GM23338 (cell line): ENCODE measurements around the gene PIR. TPM values are rescaled to one million over a fixed set of nuclear protein-coding genes. Genes with fewer than 3 reads are reported as not detected.

Experiments
- ATAC-seq: fragments of 200-7000 bp; cut with Tn5 transposase; 3 replicates; pipeline ENCODE4 v1.9.1; 2020
- DNase-seq: peaks from one replicate; pipeline ENCODE4 v3.0.0-alpha.2; 2015; ENCODE audit warnings: low spot score
- H2AFZ ChIP-seq: fragments of 200-600 bp; sonication (generic); 2 replicates; pipeline ENCODE4 v1.8.0; 2016; ENCODE audit warnings: antibody characterized with exemption, mild to moderate bottlenecking, moderate library complexity
- H3F3A ChIP-seq: fragments of 200-600 bp; sonication (generic); replicated peaks from 2 replicates; pipeline ENCODE4 v1.8.0; 2017; ENCODE audit warnings: antibody characterized with exemption, mixed run types, low read depth
- H3K27ac ChIP-seq: fragments of 200-600 bp; sonication (generic); 2 replicates; pipeline ENCODE4 v1.6.1; 2016; ENCODE audit warnings: low read depth
- H3K27me3 ChIP-seq: fragments of 200-600 bp; sonication (generic); 2 replicates; pipeline ENCODE4 v1.8.0; 2016; ENCODE audit warnings: mild to moderate bottlenecking, mixed run types, moderate library complexity; ENCODE audit not compliant: insufficient read depth
- H3K36me3 ChIP-seq: fragments of 200-600 bp; sonication (generic); 2 replicates; pipeline ENCODE4 v1.8.0; 2016; ENCODE audit warnings: mild to moderate bottlenecking; ENCODE audit not compliant: insufficient read depth
- H3K4me1 ChIP-seq: fragments of 200-600 bp; sonication (generic); 2 replicates; pipeline ENCODE4 v1.8.0; 2016; ENCODE audit warnings: mild to moderate bottlenecking, moderate library complexity; ENCODE audit not compliant: insufficient read depth
- H3K4me2 ChIP-seq: fragments of 200-600 bp; sonication (generic); 2 replicates; pipeline ENCODE4 v1.7.1; 2017; ENCODE audit warnings: mixed run types
- H3K4me3 ChIP-seq: fragments of 200-600 bp; sonication (generic); 2 replicates; pipeline ENCODE4 v1.6.1; 2016; ENCODE audit warnings: mixed run types
- H3K79me2 ChIP-seq: fragments of 200-600 bp; sonication (generic); replicated peaks from 2 replicates; pipeline ENCODE4 v1.8.0; 2017; ENCODE audit warnings: mild to moderate bottlenecking; ENCODE audit not compliant: insufficient read depth
- H3K9me2 ChIP-seq: fragments of 200-600 bp; sonication (generic); 2 replicates; pipeline ENCODE4 v1.8.0; 2017; ENCODE audit not compliant: insufficient read depth
- H4K20me1 ChIP-seq: fragments of 200-600 bp; sonication (generic); replicated peaks from 2 replicates; pipeline ENCODE4 v1.8.0; 2017; ENCODE audit warnings: mild to moderate bottlenecking; ENCODE audit not compliant: insufficient read depth
- H3K27ac Mint-ChIP-seq: 2 replicates; pipeline ENCODE4 v1.8.0; 2020; ENCODE audit warnings: inconsistent platforms, mild to moderate bottlenecking, moderate library complexity, mixed read lengths
- H3K27me3 Mint-ChIP-seq: 3 replicates; pipeline ENCODE4 v1.8.0; 2022; ENCODE audit warnings: low read depth, mild to moderate bottlenecking, moderate library complexity, mixed read lengths, inconsistent platforms; ENCODE audit not compliant: insufficient read depth, poor library complexity
- H3K36me3 Mint-ChIP-seq: 3 replicates; pipeline ENCODE4 v1.8.0; 2021; ENCODE audit warnings: low read depth, mild to moderate bottlenecking, inconsistent platforms, moderate library complexity, mixed read lengths
- H3K4me1 Mint-ChIP-seq: 3 replicates; pipeline ENCODE4 v1.8.0; 2020; ENCODE audit warnings: mild to moderate bottlenecking, inconsistent platforms, mixed read lengths
- H3K4me3 Mint-ChIP-seq: 3 replicates; pipeline ENCODE4 v1.8.0; 2021; ENCODE audit warnings: moderate library complexity, mild to moderate bottlenecking, inconsistent platforms, mixed read lengths
- H3K9me3 Mint-ChIP-seq: 3 replicates; pipeline ENCODE4 v1.8.0; 2020; ENCODE audit warnings: moderate library complexity, mild to moderate bottlenecking, inconsistent platforms, mixed read lengths
- CTCF ChIP-seq, 2 experiments: fragments of 200-600 bp in 1 of 2; sonication (generic) in 1 of 2; conservative IDR thresholded peaks; 2 replicates each; pipeline versions ENCODE4 v1.5.1 to v1.6.1; 2016 to 2017; ENCODE audit warnings: antibody characterized with exemption in 2 of 2, low read depth in 2 of 2, mild to moderate bottlenecking in 2 of 2, moderate library complexity in 1 of 2
- JUNB ChIP-seq: IDR thresholded peaks from one replicate; pipeline ENCODE4 v1.6.1; 2016; ENCODE audit warnings: antibody characterized with exemption; ENCODE audit not compliant: unreplicated experiment
- NANOG ChIP-seq: IDR thresholded peaks from 2 replicates; pipeline ENCODE4 v1.6.1; 2016; ENCODE audit warnings: antibody characterized with exemption, borderline replicate concordance
- POLR2AphosphoS5 ChIP-seq: IDR thresholded peaks from 2 replicates; pipeline ENCODE4 v1.6.1; 2016; ENCODE audit warnings: antibody characterized with exemption, low read depth
- ZNF114 ChIP-seq: fragments of 250-450 bp; sonication (Bioruptor Pico); IDR thresholded peaks from 2 replicates; pipeline ENCODE4 v1.5.0; 2020; ENCODE audit warnings: mild to moderate bottlenecking, moderate library complexity
- ZNF331 ChIP-seq: fragments of 250-450 bp; sonication (Bioruptor Pico); IDR thresholded peaks from 2 replicates; pipeline ENCODE4 v1.5.0; 2020; ENCODE audit warnings: low read depth, mild to moderate bottlenecking, moderate library complexity
- ZNF462 ChIP-seq: fragments of 250-450 bp; sonication (Bioruptor Pico); IDR thresholded peaks from 2 replicates; pipeline ENCODE4 v1.5.0; 2020; ENCODE audit warnings: mild to moderate bottlenecking, moderate library complexity
- polyA plus RNA-seq: library from polyadenylated mRNA; unstranded; fragments of >200 nt; fragmentation: Nextera tagmentation; extraction: Ambion mirVana; gene quantifications from 2 replicates; pipeline ENCODE4 v1.2.1, GENCODE V29; 2016
- total RNA-seq: library from RNA; depleted of rRNA; stranded (reverse); fragments of >200 nt; shearing (Covaris generic); gene quantifications from 2 replicates; pipeline ENCODE4 v1.2.3, GENCODE V29; 2014

The PIR gene
- total and polyA plus RNA-seq, 2 experiments from 2014 or later, result 13.1 to 25.2 TPM

DNA sequence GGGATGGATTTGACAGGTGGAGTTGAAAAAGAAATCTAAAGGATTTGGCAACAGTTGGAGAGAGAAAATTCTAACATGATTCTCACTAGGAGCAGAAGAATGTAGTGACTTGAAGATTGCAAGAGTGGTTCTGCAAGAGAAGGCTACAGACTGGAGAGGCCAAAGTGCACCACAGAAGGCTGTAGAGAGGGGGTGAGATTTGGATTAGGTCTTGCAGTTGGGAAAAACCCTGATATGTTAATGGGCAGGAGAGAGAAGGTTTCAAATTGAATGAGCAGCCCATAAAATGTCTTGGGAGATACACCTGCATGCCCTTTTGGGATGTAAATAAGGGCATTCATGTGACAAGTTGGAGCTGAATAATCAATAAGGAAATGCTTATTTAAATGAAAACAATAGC is 94.3 kb downstream of the PIR start:
- Histone ChIP-seq H3K27ac (no peak overlapping the region), H3K4me3 (no peak overlapping the region), H4K20me1 (no peaks in the 10 kb centered on the region), H3K4me2 (peak overlapping the region; percentile 55; the same call in 1 of the 2 replicates), H3K27me3 (no peaks in the 10 kb centered on the region), H3K36me3 (no peaks in the 10 kb centered on the region), H2AFZ (no peak overlapping the region), H3K79me2 (no peaks in the 10 kb centered on the region), H3K9me2 (no peaks in the 10 kb centered on the region), H3F3A (no peaks in the 10 kb centered on the region), H3K4me1 (peaks cover 28% of the 10 kb centered on the region)
- H3K27me3 Mint-ChIP-seq, result no peaks in the 10 kb centered on the region
- H3K36me3 Mint-ChIP-seq, result peaks cover 6% of the 10 kb centered on the region; the same call in 2 of the 3 replicates
- no peak for DNase-seq
- peak overlapping the region; percentile 23; the same call in 1 of the 3 replicates for H3K4me3 Mint-ChIP-seq
- peaks cover 3% of the 10 kb centered on the region; the same call in 1 of the 3 replicates for H3K9me3 Mint-ChIP-seq
- no peak for ATAC-seq
- H3K27ac Mint-ChIP-seq, result peak overlapping the region; percentile 69
- TF ChIP-seq POLR2AphosphoS5, result no peak
- peak; percentile 46; the same call in 1 of the 2 replicates for TF ChIP-seq ZNF462 (CRISPR knock-in tag)
- H3K4me1 Mint-ChIP-seq, result peaks cover 16% of the 10 kb centered on the region

GRCh38 chrX:15395789-15396188 is 97.3 kb downstream of the PIR start:
- DNase-seq (no peak), ATAC-seq (no peak)
- H3K4me1 Mint-ChIP-seq, result peaks cover 16% of the 10 kb centered on the region
- Histone ChIP-seq H2AFZ (no peak overlapping the region), H4K20me1 (no peaks in the 10 kb centered on the region), H3K27ac (no peak overlapping the region), H3K27me3 (no peaks in the 10 kb centered on the region), H3K4me2 (no peak overlapping the region), H3K4me1 (peaks cover 18% of the 10 kb centered on the region), H3F3A (no peaks in the 10 kb centered on the region), H3K36me3 (no peaks in the 10 kb centered on the region), H3K79me2 (no peaks in the 10 kb centered on the region), H3K4me3 (no peak overlapping the region), H3K9me2 (no peaks in the 10 kb centered on the region)
- no peak overlapping the region for H3K4me3 Mint-ChIP-seq
- H3K27me3 Mint-ChIP-seq, result peaks cover 2% of the 10 kb centered on the region
- peaks cover 3% of the 10 kb centered on the region; the same call in 1 of the 3 replicates for H3K9me3 Mint-ChIP-seq
- peaks cover 6% of the 10 kb centered on the region; the same call in 2 of the 3 replicates for H3K36me3 Mint-ChIP-seq
- no peak overlapping the region for H3K27ac Mint-ChIP-seq
- no peak for TF ChIP-seq ZNF114 (CRISPR knock-in tag)
- TF ChIP-seq NANOG, result no peak
- TF ChIP-seq JUNB, result no peak
- TF ChIP-seq ZNF331 (CRISPR knock-in tag), result no peak
- no peak for TF ChIP-seq CTCF (conservative IDR thresholded peaks at IDR 0.05; ENCODE audit: low read depth in 2 of 2)
